ENCODE results near the gene MVP. TPM values are rescaled to one million over a fixed set of nuclear protein-coding genes. Genes with fewer than 3 reads are reported as not detected.

MVP gene
- total RNA-seq, 2 donors from 2014 or later = 175 to 190 TPM

DNA sequence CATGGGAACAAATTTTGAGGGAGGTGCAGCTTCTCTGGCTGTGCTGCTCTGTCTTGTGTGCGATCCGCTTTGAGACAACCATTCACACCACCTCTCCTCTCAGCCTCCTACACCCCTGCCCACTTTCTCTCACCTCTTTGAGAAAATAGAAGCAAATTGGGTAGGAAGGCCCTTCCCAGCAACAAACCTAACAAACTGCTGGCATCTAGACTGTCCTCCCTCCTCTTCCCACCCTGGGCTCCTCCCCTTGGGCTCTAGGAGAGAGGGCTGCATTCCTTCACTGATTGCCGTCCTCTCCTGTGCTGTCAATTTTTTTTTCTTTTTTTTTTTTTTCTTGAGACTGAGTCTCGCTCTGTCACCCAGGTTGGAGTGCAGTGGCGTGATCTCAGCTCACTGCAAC lies 29.2 kb downstream of the MVP start:
- no peak for DNase-seq (ENCODE audit: low spot score)
- TF ChIP-seq, protein P1, sequence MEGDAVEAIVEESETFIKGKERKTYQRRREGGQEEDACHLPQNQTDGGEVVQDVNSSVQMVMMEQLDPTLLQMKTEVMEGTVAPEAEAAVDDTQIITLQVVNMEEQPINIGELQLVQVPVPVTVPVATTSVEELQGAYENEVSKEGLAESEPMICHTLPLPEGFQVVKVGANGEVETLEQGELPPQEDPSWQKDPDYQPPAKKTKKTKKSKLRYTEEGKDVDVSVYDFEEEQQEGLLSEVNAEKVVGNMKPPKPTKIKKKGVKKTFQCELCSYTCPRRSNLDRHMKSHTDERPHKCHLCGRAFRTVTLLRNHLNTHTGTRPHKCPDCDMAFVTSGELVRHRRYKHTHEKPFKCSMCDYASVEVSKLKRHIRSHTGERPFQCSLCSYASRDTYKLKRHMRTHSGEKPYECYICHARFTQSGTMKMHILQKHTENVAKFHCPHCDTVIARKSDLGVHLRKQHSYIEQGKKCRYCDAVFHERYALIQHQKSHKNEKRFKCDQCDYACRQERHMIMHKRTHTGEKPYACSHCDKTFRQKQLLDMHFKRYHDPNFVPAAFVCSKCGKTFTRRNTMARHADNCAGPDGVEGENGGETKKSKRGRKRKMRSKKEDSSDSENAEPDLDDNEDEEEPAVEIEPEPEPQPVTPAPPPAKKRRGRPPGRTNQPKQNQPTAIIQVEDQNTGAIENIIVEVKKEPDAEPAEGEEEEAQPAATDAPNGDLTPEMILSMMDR (IDR thresholded peaks at IDR 0.05) = no peak
- H3K9me3 ChIP-seq = no peaks in the 10 kb centered on the region
- no peaks in the 10 kb centered on the region for H3K27me3 ChIP-seq (replicated peaks; ENCODE audit: insufficient read depth)
- peaks cover 33% of the 10 kb centered on the region for H3K36me3 ChIP-seq
- no peak overlapping the region for H3K4me3 ChIP-seq
- ATAC-seq (ENCODE audit: insufficient number of reproducible peaks, low FRiP score, low read depth) = no peak
- no peaks in the 10 kb centered on the region for H3K4me1 ChIP-seq (ENCODE audit: control insufficient read depth in 1 of 2, low read depth in 2 of 2)
- no peak overlapping the region for H3K27ac ChIP-seq

DNA sequence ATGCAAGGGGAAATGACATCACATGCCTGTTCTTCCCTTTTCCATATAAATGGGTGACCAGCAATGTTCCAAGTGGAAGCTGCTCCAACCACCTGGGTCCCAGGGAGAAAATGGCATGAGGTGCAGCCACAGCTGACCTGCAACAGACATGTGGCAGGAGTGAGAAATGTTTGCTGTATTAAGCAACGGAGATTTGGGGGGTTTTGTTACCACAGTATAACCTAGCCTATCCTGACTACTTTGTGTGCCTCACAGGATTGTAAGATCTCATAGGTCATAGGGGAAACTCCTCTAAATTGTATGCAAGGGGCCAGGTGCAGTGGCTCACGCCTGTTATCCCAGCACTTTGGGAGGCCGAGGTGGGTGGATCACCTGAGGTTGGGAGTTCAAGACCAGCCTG lies 30.7 kb downstream of the MVP start:
- H3K9me3 ChIP-seq = no peaks in the 10 kb centered on the region
- TF ChIP-seq, protein P1 (IDR thresholded peaks at IDR 0.05) = no peak
- ATAC-seq (ENCODE audit: insufficient number of reproducible peaks, low FRiP score, low read depth) = no peak
- H3K4me1 ChIP-seq (ENCODE audit: control insufficient read depth in 1 of 2, low read depth in 2 of 2) = no peaks in the 10 kb centered on the region
- H3K27me3 ChIP-seq (replicated peaks; ENCODE audit: insufficient read depth) = no peaks in the 10 kb centered on the region
- DNase-seq (ENCODE audit: low spot score) = no peak
- H3K36me3 ChIP-seq = peaks cover 18% of the 10 kb centered on the region
- H3K27ac ChIP-seq = no peak overlapping the region
- no peak overlapping the region for H3K4me3 ChIP-seq

DNA sequence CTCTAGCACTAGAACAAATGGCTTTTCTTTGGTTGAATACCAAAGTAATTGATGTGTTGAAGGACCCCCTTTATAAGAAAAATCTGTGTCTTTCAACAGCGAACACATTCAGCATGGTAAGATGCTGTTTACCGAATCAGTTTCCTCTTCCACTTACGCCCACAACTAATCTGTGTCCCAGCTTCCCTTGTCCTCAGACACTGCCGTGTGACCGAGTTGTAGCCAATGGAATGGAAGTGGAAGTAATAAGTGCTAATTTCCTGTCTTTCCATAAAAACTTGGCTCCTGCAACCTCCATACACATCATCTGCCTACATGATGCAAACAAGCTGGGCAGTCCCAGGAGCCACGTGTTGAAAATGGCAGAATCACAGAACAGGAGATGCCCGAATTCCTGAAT lies 32.4 kb downstream of the MVP start:
- H3K4me3 ChIP-seq = no peak overlapping the region
- no peak overlapping the region for H3K27ac ChIP-seq
- DNase-seq (ENCODE audit: low spot score) = no peak
- no peak for ATAC-seq (ENCODE audit: insufficient number of reproducible peaks, low FRiP score, low read depth)
- no peaks in the 10 kb centered on the region for H3K9me3 ChIP-seq
- peaks cover 2% of the 10 kb centered on the region for H3K36me3 ChIP-seq
- H3K27me3 ChIP-seq (replicated peaks; ENCODE audit: insufficient read depth) = no peaks in the 10 kb centered on the region
- TF ChIP-seq, protein P1 (IDR thresholded peaks at IDR 0.05) = no peak
- H3K4me1 ChIP-seq (ENCODE audit: control insufficient read depth in 1 of 2, low read depth in 2 of 2) = no peaks in the 10 kb centered on the region

DNA sequence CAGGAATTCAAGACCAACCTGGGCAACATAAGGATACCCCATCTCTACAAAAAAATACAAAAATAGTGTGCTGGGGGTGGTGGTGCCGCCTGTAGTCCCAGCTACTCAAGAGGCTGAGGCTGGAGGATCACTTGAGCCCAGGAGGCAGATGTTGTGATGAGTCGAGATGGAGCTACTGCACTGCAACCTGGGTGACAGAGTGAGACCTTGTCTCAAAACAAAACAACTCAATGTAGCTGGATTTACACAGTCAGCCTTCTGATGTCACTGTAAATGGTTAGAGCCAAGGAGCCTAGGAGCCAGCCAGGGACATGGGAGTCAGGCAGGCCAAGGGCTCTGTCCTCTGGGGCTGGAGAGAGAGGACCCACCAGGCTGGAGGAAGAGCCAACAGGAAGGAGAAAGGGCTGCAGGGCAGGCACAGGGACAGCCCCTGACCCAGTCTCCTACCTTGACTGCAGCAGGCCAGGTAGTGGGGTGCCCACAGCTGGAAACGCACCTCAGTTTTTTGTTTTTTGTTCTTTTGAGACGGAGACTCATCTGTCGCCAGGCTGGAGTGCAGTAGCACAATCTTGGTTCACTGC lies 34.3 kb downstream of the MVP start:
- Histone ChIP-seq H3K27ac (no peak overlapping the region), H3K27me3 (replicated peaks; ENCODE audit: insufficient read depth) (no peaks in the 10 kb centered on the region), H3K4me3 (no peak overlapping the region), H3K4me1 (ENCODE audit: control insufficient read depth in 1 of 2, low read depth in 2 of 2) (peaks cover 4 to 19% of the 10 kb centered on the region in 2 donors), H3K9me3 (no peaks in the 10 kb centered on the region), H3K36me3 (no peaks in the 10 kb centered on the region)
- DNase-seq (ENCODE audit: low spot score) (no peak), ATAC-seq (ENCODE audit: insufficient number of reproducible peaks, low FRiP score, low read depth) (no peak)
- TF ChIP-seq, protein P1 (IDR thresholded peaks at IDR 0.05) = no peak

DNA sequence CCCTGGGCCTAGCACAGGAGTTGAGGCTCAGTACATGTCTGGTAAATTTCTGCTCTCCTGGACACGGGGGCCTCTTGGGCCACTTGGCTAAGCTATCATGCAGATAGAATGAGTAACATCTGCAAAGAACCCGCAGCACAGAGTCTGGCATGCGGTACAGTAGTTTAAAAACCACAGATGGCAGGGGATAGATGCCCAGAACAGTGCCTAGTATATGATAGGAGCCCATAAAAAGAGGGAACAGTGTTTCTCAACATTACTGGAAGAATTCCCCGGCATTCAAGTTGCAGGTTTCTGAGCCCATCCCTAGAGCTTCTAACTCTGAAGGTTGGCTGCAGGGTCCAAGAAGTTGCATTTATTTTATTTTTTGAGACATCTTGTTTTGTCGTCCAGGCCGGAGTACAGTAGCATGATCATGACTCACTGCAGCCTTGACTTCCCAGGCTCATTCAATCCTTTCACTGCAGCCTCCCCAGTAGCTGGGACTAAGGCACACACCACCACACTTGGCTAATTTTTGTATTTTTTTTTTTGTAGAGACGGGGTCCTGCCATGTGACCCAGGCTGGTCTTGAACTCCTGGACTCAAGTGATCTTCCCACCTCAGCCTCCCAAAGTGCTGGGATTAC lies 37.0 kb downstream of the MVP start:
- no peak for ATAC-seq (ENCODE audit: insufficient number of reproducible peaks, low FRiP score, low read depth)
- Histone ChIP-seq H3K9me3 (no peaks in the 10 kb centered on the region), H3K27me3 (replicated peaks; ENCODE audit: insufficient read depth) (no peaks in the 10 kb centered on the region), H3K36me3 (peaks cover 6% of the 10 kb centered on the region), H3K27ac (no peak overlapping the region), H3K4me1 (ENCODE audit: control insufficient read depth in 1 of 2, low read depth in 2 of 2) (peaks cover 11 to 41% of the 10 kb centered on the region in 2 donors), H3K4me3 (no peak overlapping the region)
- TF ChIP-seq, protein P1 (IDR thresholded peaks at IDR 0.05) = no peak
- no peak for DNase-seq (ENCODE audit: low spot score)
